HEK293T (cell line): ENCODE measurements around the gene FBXO10.

Source experiments
- ARNT ChIP-seq: fragments of 450-650 bp; IDR thresholded peaks from 2 replicates; pipeline ENCODE4 v1.6.1; 2017; ENCODE audit warnings: mild to moderate bottlenecking
- BHLHE40 ChIP-seq: fragments of 450-650 bp; IDR thresholded peaks from 2 replicates; pipeline ENCODE4 v1.6.1; 2016; ENCODE audit warnings: mild to moderate bottlenecking, moderate library complexity, borderline replicate concordance
- ELF4 ChIP-seq: fragments of 450-650 bp; IDR thresholded peaks from 2 replicates; pipeline ENCODE4 v1.6.1; 2017; ENCODE audit warnings: antibody characterized with exemption
- FOXA1 ChIP-seq: fragments of 450-650 bp; IDR thresholded peaks from 2 replicates; pipeline ENCODE4 v1.6.1; 2016; ENCODE audit warnings: mild to moderate bottlenecking
- FOXM1 ChIP-seq: fragments of 450-650 bp; IDR thresholded peaks from 2 replicates; pipeline ENCODE4 v1.6.1; 2017; ENCODE audit warnings: mild to moderate bottlenecking, borderline replicate concordance
- HDGF ChIP-seq: fragments of 450-650 bp; IDR thresholded peaks from 2 replicates; pipeline ENCODE4 v1.6.1; 2017; ENCODE audit warnings: antibody characterized with exemption, borderline replicate concordance
- LEF1 ChIP-seq: fragments of 450-650 bp; IDR thresholded peaks from 2 replicates; pipeline ENCODE4 v1.6.1; 2017; ENCODE audit warnings: mild to moderate bottlenecking, borderline replicate concordance
- NFRKB ChIP-seq: fragments of 450-650 bp; IDR thresholded peaks from 2 replicates; pipeline ENCODE4 v1.6.1; 2016; ENCODE audit warnings: mild to moderate bottlenecking, moderate library complexity
- SP1 ChIP-seq: fragments of 450-650 bp; IDR thresholded peaks from 2 replicates; pipeline ENCODE4 v1.6.1; 2017
- SUZ12 ChIP-seq: fragments of 450-650 bp; IDR thresholded peaks from 2 replicates; pipeline ENCODE4 v1.6.1; 2016; ENCODE audit warnings: mild to moderate bottlenecking

DNA sequence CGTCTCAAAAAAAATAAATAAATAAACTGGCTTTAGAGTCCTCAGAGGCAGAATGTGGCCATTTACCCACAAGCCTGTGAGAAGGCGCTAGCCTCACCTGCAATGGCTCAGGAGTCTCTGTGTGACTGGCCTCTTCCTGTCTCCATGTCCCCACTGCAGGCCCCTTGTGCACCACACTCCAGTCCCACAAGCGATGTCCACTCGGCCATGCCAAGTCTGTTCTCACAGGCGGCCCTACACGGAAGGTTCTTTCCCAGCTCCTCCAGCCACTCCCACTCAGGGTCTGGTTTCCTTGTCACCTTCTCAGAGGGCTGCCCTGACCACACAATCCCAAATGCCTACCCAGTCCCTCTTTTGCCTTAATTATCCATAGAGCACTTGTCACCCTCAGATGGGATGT, 52.3 kb downstream of the FBXO10 start:
- TF ChIP-seq LEF1 (no peak), SUZ12 (no peak), SP1 (no peak), ELF4 (no peak), HDGF (no peak), FOXM1 (no peak), FOXA1 (no peak), BHLHE40 (no peak), ARNT (no peak), NFRKB (no peak)
